Stimulated activated CD4-positive, alpha-beta T cell treated with anti-CD3 and anti-CD28 coated beads, TNF-alpha, amount 100 ng/mL, for 48 hours (primary cell): ENCODE data around the gene OR51A2.
A peak's percentile ranks its signal among the peaks of the same experiment; 100 is the strongest.
"Not testable (repeated sequence)": the region's sequence is repeated elsewhere in the genome, so short reads cannot be mapped to it uniquely, and the experiment has no call there.

Experiments used
- DNase-seq, 3 donors: peaks; one replicate each; pipeline ENCODE4 v3.0.0-alpha.2; 2020; ENCODE audit warnings: low read depth in 3 of 3

The OR51A2 gene

DNA sequence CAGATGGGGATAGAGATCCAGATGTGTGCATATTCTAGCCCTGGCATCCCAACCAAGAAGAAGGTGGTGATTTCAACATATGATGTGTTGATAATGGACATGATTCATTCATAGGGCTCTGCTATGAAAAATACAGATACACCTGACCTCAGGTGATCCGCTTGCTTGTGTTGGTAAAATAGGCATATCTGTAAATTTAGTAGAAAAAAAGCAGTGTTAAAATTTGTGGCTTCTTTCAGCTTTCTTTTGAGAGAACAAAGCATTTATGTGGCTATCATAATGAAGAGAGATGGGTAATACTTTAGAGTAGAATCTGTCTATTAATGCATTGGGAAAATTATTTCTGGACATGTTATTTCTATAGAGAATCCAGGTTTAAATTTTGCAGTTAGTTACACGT is at the start of gene OR51A2:
Gene OR51A2, minus strand, starts transcription at position 101 of the 400 bp plus-strand sequence. Its CDS starts 0 bp downstream, at position 101.
- not testable (repeated sequence) for DNase-seq

DNA sequence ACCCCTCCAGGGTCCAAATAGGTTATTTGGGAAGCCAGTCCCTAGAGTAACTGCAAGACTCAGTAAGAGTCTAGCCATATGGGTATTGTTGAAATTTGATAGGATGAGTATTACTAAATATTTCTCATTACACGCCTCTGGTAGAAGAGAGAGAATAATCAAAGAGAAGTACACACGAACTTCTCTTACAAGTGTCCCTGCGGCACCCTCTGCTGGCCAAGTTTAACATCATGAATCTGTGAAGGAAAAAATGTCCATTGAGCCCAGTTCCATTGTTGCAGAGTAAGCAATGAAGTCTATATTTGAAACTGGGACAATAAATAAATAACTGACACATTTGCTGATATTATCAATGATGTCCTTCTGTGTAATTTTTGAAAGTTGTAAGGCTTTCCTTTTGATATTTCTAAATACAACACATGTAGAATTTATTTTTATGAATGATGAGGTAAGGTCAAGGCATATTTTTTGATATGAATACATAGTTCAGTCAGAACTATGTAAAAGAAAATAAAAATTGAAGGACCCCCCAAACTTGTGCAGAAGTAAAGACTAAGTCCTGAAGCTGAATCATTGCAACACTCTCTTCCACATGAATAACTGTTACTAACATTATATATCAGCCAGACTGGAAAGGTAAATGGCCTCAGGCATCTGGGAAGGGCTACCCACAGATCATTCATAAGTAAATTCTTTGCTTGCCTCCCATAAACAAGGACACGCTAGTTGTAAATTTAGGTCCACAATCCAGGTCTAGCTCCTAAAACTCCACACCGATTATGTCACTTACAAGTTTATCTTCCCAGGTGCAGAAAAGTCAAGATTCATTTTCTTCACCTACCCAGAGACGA is 49.1 kb upstream of the OR51A2 start:
- peak in 1 of 3 donors; percentile 1 for DNase-seq

DNA sequence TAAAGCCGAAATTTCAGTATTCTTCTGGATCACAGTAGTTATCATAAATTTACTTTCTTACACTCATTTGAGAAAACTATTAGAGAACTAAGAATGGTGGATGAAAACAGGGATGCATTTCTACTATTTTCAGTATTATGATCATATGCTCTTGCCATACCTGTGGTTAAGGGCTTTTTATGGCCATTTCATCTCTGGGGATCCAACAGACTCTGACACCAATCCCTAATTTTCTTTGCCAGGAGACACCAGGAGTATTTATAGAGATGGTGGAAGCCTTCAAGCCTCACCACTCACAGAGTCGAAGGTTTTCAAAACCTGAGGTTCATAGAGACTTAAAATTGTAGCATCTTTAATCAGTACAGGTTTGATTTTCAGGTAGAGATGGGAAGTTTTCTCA is 39.0 kb upstream of the OR51A2 start, which contains the start of gene OR51L1:
Gene OR51L1, plus strand, starts transcription at position 301 of the 400 bp plus-strand sequence. CDS start 4,132 bp downstream, outside the sequence.
- no peak for DNase-seq

- no peak for DNase-seq
These were observed 35.5 kb upstream of the OR51A2 start for GRCh38 chr11:4991060-4991459.

GRCh38 chr11:4983841-4984240 is 28.3 kb upstream of the OR51A2 start:
- no peak for DNase-seq

GRCh38 chr11:4982678-4983077 is 27.2 kb upstream of the OR51A2 start:
- no peak for DNase-seq

- no peak for DNase-seq
These were observed 23.5 kb upstream of the OR51A2 start for GRCh38 chr11:4979036-4979435.

- no peak for DNase-seq
These were observed 19.9 kb upstream of the OR51A2 start for GRCh38 chr11:4975436-4975835.

GRCh38 chr11:4962816-4963215 is 7.3 kb upstream of the OR51A2 start:
- no peak for DNase-seq

- no peak for DNase-seq
These were observed 5.4 kb upstream of the OR51A2 start for GRCh38 chr11:4960877-4961276.

DNA sequence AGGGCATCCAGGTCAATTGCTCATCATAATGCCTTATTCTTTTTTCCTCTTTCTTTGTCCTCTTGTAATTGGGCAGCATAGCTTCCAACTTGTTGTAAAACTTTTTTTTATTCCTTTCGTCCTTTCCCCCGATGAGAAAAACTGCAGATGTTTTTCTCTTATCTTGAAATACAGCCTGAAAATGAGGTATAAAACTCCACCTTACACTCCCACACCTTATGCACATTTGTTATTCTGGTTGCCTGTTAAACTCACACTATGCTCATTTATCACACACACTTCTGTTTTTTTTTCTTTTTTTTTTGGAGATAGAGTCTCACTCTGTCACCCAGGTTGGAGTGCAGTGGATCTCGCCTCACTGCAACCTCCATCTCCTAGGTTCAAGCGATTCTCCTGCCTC is 1.9 kb upstream of the OR51A2 start:
- no peak for DNase-seq

GRCh38 chr11:4947505-4947904 is 8.0 kb downstream of the OR51A2 start, which contains the start of gene OR51A4:
TSS of gene OR51A4 (minus strand) at chr11:4947605. CDS start at chr11:4947100, 505 bp downstream.
- no peak for DNase-seq

DNA sequence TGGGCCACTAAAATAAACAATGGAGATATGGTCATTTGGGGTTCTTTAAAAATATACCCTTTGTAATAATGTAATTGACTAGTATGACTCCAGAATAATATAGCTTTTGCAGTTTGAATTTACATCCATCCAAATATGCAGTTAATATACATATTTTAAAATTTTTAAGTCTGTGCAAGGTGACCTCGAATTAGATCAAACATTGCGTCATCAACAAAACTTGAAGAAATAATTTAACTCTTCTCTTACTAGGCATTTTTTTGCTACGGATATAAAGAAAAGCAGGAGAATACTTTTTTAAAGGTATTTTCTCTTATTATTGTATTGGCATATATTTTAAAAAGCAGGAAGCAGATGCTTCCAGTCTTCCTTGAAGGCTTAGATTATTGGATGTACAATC is 18.8 kb downstream of the OR51A2 start:
- DNase-seq, result no peak

DNA sequence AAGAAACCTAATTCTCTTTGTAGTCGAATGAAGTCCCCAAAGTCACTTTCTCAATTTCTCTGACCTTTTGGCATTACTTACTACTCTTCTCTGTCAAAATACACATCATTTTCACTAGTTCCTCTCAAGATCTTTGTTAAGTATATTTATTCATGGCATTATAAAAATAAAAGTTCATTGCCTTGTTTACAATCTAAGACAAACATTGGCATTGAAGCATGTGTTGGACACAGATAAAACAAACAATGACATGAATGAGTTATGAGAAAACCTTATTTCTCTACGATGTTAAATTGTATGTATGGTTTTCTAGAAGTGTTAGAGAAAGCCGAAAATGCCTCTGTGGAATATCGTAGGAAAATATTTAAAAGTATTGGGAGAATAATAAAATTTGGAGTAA is 22.8 kb downstream of the OR51A2 start:
- DNase-seq, result no peak

GRCh38 chr11:4926608-4927007 is 28.9 kb downstream of the OR51A2 start:
- DNase-seq, result no peak

DNA sequence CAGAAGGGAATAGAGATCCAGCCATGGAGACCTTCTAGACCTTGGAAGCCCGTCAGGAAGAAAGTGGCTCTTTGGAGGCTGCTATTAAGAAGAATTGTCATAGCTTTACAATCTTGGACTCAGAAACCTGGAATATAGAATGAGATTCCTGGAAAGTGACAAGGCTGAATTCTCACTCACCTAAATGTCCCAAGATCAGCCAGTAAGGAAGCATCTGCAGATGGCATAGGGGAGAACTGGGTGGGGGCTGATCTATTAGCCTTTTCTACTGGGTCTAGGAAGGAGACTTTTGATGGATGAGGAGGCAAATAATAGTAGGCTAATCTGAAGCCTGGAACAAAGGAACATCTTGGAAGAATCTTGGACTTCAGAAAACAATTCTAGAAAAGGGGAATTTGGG is 31.3 kb downstream of the OR51A2 start, which contains the start of gene OR51G1:
Gene OR51G1, minus strand, starts transcription at position 101 of the 400 bp plus-strand sequence. Its CDS starts 0 bp downstream, at position 101.
- no peak for DNase-seq

- no peak for DNase-seq
These were observed 33.2 kb downstream of the OR51A2 start for GRCh38 chr11:4922304-4922703.

GRCh38 chr11:4921796-4922195 is 33.7 kb downstream of the OR51A2 start:
- no peak for DNase-seq

- DNase-seq, result no peak
These were observed 36.3 kb downstream of the OR51A2 start, which contains the start of gene OR51G2 for GRCh38 chr11:4919250-4919649. TSS of gene OR51G2 (minus strand) at chr11:4919350. CDS start at chr11:4915663, 3,687 bp downstream.

DNA sequence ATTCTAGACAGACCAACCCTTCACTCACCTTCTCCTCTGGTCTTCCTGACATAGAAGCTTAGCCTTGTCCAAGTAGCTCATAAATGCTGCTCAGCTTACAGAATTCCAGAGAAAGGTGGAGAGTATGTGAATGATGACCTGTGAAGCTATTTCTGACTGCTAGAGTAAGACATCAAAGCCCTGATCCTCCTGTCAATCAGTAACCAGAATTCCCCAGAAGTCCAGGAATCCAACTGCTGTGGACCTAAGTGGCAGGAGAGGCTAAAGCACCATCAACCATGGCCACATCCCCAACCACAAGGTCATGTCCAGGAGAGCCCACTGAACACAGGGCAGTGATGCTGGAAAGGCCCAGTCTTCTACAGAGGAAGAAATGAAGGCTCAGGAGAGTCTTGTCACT is 38.9 kb downstream of the OR51A2 start:
- no peak for DNase-seq
